Activated CD4-positive, alpha-beta T cell treated with anti-CD3 and anti-CD28 coated beads, Interleukin-2, amount 10 ng/mL, durations not matched to agents 7 days and 5 days (primary cell): ENCODE data around the gene TBC1D22A. TPM values are rescaled to one million over a fixed set of nuclear protein-coding genes. Genes with fewer than 3 reads are reported as not detected.

Source experiments
- CTCF ChIA-PET: fragments of 350-600 bp; sonication (Branson Sonifier 250); formaldehyde crosslinking; loops from one replicate; lab custom pipeline; 2021; ENCODE audit warnings: antibody characterized with exemption; lab: Charles Lee
- POLR2A ChIA-PET: fragments of 350-600 bp; sonication (Branson Sonifier 250); formaldehyde crosslinking; loops from one replicate; lab custom pipeline; 2021; ENCODE audit warnings: antibody characterized with exemption; lab: Charles Lee
- DNase-seq: peaks from one replicate; pipeline ENCODE4 v3.0.0-alpha.2; 2020
- H3K27ac Mint-ChIP-seq: one replicate; pipeline ENCODE4 v1.8.0; 2021; ENCODE audit warnings: mild to moderate bottlenecking, moderate library complexity, mixed read lengths
- H3K27me3 Mint-ChIP-seq: one replicate; pipeline ENCODE4 v1.8.0; 2021; ENCODE audit warnings: mixed read lengths
- H3K36me3 Mint-ChIP-seq: one replicate; pipeline ENCODE4 v1.8.0; 2021; ENCODE audit warnings: low read depth, mixed read lengths
- H3K4me1 Mint-ChIP-seq: one replicate; pipeline ENCODE4 v1.8.0; 2021; ENCODE audit warnings: mixed read lengths
- H3K4me3 Mint-ChIP-seq: one replicate; pipeline ENCODE4 v1.8.0; 2021; ENCODE audit warnings: mild to moderate bottlenecking, moderate library complexity, mixed read lengths
- H3K9me3 Mint-ChIP-seq: one replicate; pipeline ENCODE4 v1.8.0; 2021; ENCODE audit warnings: mixed read lengths
- total RNA-seq, 2 experiments: library from RNA; stranded (reverse); gene quantifications; one replicate each; pipeline ENCODE4 v1.2.3, GENCODE V29; 2021

TBC1D22A gene
- total RNA-seq, 2 experiments from 2014 or later = 34.1 to 39.2 TPM

DNA sequence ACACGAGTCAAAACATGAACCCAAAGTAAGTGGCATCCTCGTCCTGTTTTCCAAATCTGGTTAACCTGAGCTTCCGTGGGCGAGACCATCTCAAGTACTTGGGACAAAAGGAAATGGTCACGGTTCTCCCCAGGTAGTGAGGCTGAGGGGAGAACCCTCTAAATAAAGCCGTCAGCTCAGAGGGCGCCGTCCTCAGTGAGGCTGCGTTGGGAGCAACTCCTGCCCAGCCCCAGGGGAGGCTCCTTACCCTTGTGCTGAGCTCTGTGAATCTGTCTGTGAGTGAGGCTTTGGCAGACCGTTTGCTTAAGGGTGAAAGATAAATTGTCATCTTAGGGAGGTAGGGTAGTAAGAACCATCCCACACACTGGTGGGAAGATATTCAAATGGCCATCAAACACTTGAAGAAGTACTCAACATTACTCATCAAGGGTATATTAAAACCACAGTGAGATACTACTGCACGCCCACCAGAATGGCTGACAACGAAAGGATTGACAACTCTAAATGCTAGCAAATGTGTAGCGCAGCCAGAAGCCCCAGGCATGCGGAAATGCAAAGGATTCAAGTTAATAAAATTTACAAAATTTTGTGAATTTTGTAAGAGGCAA is 321.0 kb downstream of the TBC1D22A start:
- ChIA-PET POLR2A (no interaction called here), CTCF (no interaction called here)
- Mint-ChIP-seq H3K27me3 (no peaks in the 10 kb centered on the region), H3K4me1 (no peaks in the 10 kb centered on the region), H3K27ac (no peak overlapping the region), H3K9me3 (peaks cover 5% of the 10 kb centered on the region), H3K4me3 (no peak overlapping the region), H3K36me3 (peaks cover 1% of the 10 kb centered on the region)
- no peak for DNase-seq

GRCh38 chr22:47084226-47084625 is 321.8 kb downstream of the TBC1D22A start:
- Mint-ChIP-seq H3K4me3 (no peak overlapping the region), H3K27ac (no peak overlapping the region), H3K27me3 (no peaks in the 10 kb centered on the region), H3K9me3 (peaks cover 5% of the 10 kb centered on the region), H3K36me3 (peaks cover 1% of the 10 kb centered on the region), H3K4me1 (no peaks in the 10 kb centered on the region)
- POLR2A ChIA-PET = no interaction called here
- CTCF ChIA-PET = no interaction called here
- no peak for DNase-seq

DNA sequence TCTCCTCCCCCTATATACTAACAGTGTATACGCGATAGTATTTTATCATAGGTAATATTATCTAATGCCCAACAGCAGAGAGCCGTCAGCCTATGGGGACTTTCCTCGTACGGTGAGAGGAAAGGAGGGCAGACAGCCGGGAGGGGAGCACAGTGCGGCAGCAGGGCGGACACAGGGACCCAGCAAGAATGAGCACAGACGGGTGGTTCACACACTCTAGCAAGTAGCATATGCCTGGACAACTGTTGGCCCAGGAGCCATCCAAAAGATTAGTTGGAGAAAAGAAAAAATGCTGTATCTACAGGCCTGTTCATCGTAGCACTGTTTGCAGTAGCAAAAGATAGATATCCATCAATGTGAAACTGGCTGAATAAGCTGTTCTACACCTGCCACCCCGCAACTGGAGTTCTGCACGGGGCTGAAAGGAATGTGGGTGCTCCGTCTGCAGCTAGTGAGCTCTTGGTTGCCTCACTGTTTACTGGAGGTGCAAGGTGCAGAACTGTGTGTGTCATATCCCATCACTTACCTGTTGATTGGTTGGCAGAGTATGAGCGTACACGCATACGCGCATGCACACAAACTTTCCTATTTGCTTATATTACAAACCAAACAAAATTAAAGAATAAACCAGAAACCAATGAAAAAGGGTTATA is 324.3 kb downstream of the TBC1D22A start:
- no peak overlapping the region for H3K4me3 Mint-ChIP-seq
- no peaks in the 10 kb centered on the region for H3K9me3 Mint-ChIP-seq
- no peaks in the 10 kb centered on the region for H3K27me3 Mint-ChIP-seq
- DNase-seq = no peak
- peaks cover 7% of the 10 kb centered on the region for H3K36me3 Mint-ChIP-seq
- ChIA-PET CTCF (interaction anchor here (0.6 kb wide), 1 partner anchor 16 kb away, joined by 3 read pairs; no protein-coding TSS in a partner anchor), POLR2A (no interaction called here)
- H3K4me1 Mint-ChIP-seq = peaks cover 11% of the 10 kb centered on the region
- no peak overlapping the region for H3K27ac Mint-ChIP-seq

GRCh38 chr22:47088480-47089158 is 326.2 kb downstream of the TBC1D22A start:
- no peak overlapping the region for H3K27ac Mint-ChIP-seq
- POLR2A ChIA-PET = no interaction called here
- H3K4me1 Mint-ChIP-seq = peaks cover 11% of the 10 kb centered on the region

GRCh38 chr22:47089374-47089773 is 326.9 kb downstream of the TBC1D22A start:
- no peak overlapping the region for H3K4me3 Mint-ChIP-seq
- H3K4me1 Mint-ChIP-seq = peaks cover 11% of the 10 kb centered on the region
- peaks cover 15% of the 10 kb centered on the region for H3K9me3 Mint-ChIP-seq
- no peak overlapping the region for H3K27ac Mint-ChIP-seq
- no peaks in the 10 kb centered on the region for H3K27me3 Mint-ChIP-seq
- H3K36me3 Mint-ChIP-seq = peaks cover 13% of the 10 kb centered on the region
- DNase-seq = no peak
- ChIA-PET POLR2A (no interaction called here), CTCF (no interaction called here)

More at GRCh38 chr22:47088480-47089158, 326.2 kb downstream of the TBC1D22A start:
- peaks cover 11% of the 10 kb centered on the region for H3K36me3 Mint-ChIP-seq
- H3K9me3 Mint-ChIP-seq = peaks cover 10% of the 10 kb centered on the region
- CTCF ChIA-PET = no interaction called here
- no peaks in the 10 kb centered on the region for H3K27me3 Mint-ChIP-seq
- H3K4me3 Mint-ChIP-seq = no peak overlapping the region
- DNase-seq = no peak

DNA sequence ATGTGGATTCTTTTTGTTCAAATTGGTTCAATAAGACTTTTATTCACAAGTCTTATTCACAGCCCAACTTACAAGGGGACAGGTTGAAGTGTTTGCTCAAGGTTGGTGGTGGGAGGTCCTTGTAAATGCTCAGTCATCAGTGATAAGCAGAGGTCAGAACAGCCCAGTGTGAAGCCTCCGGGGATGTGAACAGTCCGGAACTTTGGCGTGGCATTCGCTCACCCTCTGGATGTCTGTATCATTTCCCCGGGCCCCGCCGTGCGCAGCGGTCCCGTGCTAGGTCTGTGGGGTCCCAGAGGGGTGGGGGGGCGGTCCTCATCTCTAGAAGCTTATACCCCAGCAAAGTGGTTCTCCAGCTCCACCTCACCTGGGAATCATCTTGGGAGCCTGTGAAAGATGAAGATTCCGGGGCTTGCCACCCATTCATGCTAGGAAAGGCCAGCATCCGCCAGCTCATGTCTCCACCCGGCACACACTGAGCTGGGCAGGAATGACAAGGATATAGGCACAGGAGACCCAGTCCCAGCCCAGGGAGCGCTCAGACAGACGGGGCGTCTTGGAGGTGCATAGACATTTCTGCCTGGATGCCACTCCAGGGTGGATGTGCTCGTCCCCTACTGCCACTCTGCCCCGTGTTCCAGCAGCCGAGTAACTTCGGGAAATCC is 327.5 kb downstream of the TBC1D22A start:
- Mint-ChIP-seq H3K27me3 (no peaks in the 10 kb centered on the region), H3K4me1 (peaks cover 11% of the 10 kb centered on the region), H3K27ac (no peak overlapping the region), H3K4me3 (no peak overlapping the region), H3K9me3 (peaks cover 21% of the 10 kb centered on the region), H3K36me3 (peaks cover 18% of the 10 kb centered on the region)
- CTCF ChIA-PET = no interaction called here
- DNase-seq = no peak
- POLR2A ChIA-PET = no interaction called here

- peaks cover 19% of the 10 kb centered on the region for H3K36me3 Mint-ChIP-seq
- peak overlapping the region; percentile 10 for H3K27ac Mint-ChIP-seq
- no peak for DNase-seq
- no peaks in the 10 kb centered on the region for H3K27me3 Mint-ChIP-seq
- peaks cover 11% of the 10 kb centered on the region for H3K4me1 Mint-ChIP-seq
- CTCF ChIA-PET = no interaction called here
- H3K4me3 Mint-ChIP-seq = peak overlapping the region; percentile 5
- POLR2A ChIA-PET = no interaction called here
- H3K9me3 Mint-ChIP-seq = peaks cover 23% of the 10 kb centered on the region
These were observed 328.3 kb downstream of the TBC1D22A start for GRCh38 chr22:47090591-47091245.

- Mint-ChIP-seq H3K27ac (peak overlapping the region; percentile 10), H3K9me3 (peaks cover 26% of the 10 kb centered on the region), H3K36me3 (peaks cover 22% of the 10 kb centered on the region), H3K27me3 (no peaks in the 10 kb centered on the region), H3K4me1 (peaks cover 11% of the 10 kb centered on the region), H3K4me3 (peak overlapping the region; percentile 5)
- CTCF ChIA-PET = no interaction called here
- no peak for DNase-seq
- POLR2A ChIA-PET = no interaction called here
These were observed 328.8 kb downstream of the TBC1D22A start for GRCh38 chr22:47091246-47091651.

- no peak overlapping the region for H3K27ac Mint-ChIP-seq
- H3K4me1 Mint-ChIP-seq = peaks cover 11% of the 10 kb centered on the region
- no peaks in the 10 kb centered on the region for H3K27me3 Mint-ChIP-seq
These were observed 329.7 kb downstream of the TBC1D22A start for GRCh38 chr22:47091921-47092700.

GRCh38 chr22:47092896-47093311 is 330.5 kb downstream of the TBC1D22A start:
- ChIA-PET CTCF (interaction anchor here (1.0 kb wide), 1 partner anchor 27 kb away, joined by 3 read pairs; no protein-coding TSS in a partner anchor), POLR2A (no interaction called here)
- Mint-ChIP-seq H3K4me3 (no peak overlapping the region), H3K27me3 (no peaks in the 10 kb centered on the region), H3K27ac (no peak overlapping the region), H3K4me1 (peaks cover 11% of the 10 kb centered on the region), H3K9me3 (peaks cover 27% of the 10 kb centered on the region), H3K36me3 (peaks cover 22% of the 10 kb centered on the region)
- DNase-seq = no peak

More at GRCh38 chr22:47091921-47092700, 329.7 kb downstream of the TBC1D22A start:
- no peak for DNase-seq
- H3K4me3 Mint-ChIP-seq = no peak overlapping the region
- ChIA-PET POLR2A (no interaction called here), CTCF (interaction anchor here (1.0 kb wide), 1 partner anchor 26 kb away, joined by 3 read pairs; no protein-coding TSS in a partner anchor)
- peaks cover 22% of the 10 kb centered on the region for H3K36me3 Mint-ChIP-seq
- H3K9me3 Mint-ChIP-seq = peaks cover 27% of the 10 kb centered on the region

GRCh38 chr22:47093720-47094119 is 331.3 kb downstream of the TBC1D22A start:
- POLR2A ChIA-PET = no interaction called here
- Mint-ChIP-seq H3K27me3 (no peaks in the 10 kb centered on the region), H3K36me3 (peaks cover 22% of the 10 kb centered on the region), H3K27ac (no peak overlapping the region), H3K4me1 (peaks cover 11% of the 10 kb centered on the region), H3K9me3 (peaks cover 27% of the 10 kb centered on the region), H3K4me3 (no peak overlapping the region)
- CTCF ChIA-PET = no interaction called here
- no peak for DNase-seq

DNA sequence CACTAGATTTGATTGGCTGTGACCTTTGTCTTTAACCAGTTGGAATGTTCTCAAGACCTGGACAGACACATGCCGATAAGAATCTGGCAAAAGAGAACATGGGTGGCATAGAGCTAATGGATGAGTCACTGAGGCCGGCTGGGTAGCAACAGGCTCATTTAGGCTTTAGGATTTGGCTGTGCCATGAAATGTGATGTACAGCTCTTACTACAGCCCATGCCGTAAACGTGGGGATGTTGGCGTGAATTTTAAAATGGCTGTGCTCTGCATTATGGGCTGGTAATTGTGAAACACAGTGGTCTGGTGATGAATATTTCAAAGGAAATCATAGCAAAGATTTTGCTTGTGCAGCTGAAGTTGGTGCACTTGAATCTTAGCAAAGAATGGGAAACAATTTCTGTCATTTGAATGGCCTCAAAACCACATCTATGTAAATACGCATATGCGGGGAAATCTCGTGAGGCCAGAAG is 332.4 kb downstream of the TBC1D22A start:
- no peak overlapping the region for H3K27ac Mint-ChIP-seq
- H3K9me3 Mint-ChIP-seq = peaks cover 27% of the 10 kb centered on the region
- H3K27me3 Mint-ChIP-seq = no peaks in the 10 kb centered on the region
- no peak overlapping the region for H3K4me3 Mint-ChIP-seq
- H3K36me3 Mint-ChIP-seq = peaks cover 22% of the 10 kb centered on the region
- ChIA-PET POLR2A (no interaction called here), CTCF (no interaction called here)
- no peak for DNase-seq
- peaks cover 11% of the 10 kb centered on the region for H3K4me1 Mint-ChIP-seq
